ENCODE results near the gene TNFRSF18.
"Not testable (repeated sequence)": the region's sequence is repeated elsewhere in the genome, so short reads cannot be mapped to it uniquely, and the experiment has no call there.

Gene TNFRSF18

DNA sequence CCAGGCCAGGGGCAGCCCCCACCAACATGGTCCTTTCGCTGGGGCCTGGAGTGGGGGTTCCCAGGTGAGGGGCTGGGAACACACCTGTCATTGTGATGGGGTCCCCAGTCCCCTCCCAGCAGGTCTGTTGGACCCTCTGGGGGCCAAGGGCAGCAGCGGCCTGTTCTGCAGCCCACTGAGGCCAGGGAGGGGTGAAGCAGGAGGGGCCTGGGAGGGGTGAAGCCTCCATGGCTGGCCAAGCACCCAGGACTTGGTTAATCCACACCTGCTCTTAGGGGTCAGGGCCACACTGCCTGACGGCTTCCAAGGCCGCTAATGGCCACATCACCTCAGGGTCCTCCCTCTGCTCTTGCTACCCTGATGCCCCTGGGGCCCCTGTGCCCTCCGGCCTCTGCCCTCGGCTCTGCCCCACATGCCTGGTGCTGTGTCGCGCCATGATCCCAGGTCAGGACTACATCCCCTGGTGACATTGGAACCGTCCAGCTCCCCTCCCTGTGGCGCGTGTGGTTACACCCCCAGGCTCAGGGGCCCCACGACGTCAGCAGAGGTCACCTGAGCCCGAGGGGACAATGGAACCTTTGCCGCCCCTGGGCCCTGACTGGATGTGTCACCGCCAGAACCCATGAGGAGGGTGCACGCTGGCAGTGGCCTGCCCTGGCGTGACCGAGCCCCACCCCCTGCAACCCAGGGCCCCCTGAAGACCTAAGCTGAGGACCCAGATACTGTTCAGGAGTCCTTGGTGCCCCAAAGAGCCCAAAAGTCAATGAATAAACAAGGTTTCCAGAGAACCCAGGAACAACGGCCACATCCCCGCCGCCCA lies 7.0 kb downstream of the TNFRSF18 start:
- no peak for DNase-seq

DNA sequence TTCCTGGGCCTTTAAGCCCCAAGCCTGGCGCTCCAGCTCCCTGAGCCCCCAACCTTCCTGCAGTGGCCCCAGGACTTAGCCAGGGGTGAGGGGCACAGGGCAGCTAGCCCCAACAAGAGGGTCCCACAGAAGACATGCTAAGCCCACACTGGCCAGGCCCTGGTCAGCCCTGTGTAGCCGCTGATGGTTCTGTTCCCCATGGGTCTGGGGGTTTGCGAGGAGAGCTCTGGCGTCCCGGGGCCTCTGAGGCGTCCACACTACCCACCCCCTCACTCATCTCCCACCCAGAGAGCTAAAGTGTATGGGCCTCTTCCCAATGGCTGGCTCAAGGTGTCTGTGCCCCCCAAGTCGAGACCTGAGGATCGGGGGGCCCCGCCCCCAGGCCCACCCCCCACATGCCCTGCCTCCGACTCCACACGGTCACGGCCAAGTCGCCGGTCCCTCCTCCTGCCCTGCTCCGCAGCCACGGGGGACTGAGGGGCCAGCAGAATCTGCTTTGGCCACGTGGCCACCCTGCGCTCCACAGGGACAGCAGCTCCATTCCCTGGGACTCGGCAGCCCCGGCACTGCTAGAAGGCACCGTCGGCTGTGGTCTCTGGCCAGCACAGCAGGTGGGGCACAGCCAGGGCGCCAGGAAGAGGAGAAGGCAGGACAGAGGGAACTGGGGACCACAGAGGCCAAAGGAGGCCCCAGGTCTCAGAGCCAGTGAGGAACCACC lies 7.8 kb downstream of the TNFRSF18 start:
- no peak for DNase-seq

DNA sequence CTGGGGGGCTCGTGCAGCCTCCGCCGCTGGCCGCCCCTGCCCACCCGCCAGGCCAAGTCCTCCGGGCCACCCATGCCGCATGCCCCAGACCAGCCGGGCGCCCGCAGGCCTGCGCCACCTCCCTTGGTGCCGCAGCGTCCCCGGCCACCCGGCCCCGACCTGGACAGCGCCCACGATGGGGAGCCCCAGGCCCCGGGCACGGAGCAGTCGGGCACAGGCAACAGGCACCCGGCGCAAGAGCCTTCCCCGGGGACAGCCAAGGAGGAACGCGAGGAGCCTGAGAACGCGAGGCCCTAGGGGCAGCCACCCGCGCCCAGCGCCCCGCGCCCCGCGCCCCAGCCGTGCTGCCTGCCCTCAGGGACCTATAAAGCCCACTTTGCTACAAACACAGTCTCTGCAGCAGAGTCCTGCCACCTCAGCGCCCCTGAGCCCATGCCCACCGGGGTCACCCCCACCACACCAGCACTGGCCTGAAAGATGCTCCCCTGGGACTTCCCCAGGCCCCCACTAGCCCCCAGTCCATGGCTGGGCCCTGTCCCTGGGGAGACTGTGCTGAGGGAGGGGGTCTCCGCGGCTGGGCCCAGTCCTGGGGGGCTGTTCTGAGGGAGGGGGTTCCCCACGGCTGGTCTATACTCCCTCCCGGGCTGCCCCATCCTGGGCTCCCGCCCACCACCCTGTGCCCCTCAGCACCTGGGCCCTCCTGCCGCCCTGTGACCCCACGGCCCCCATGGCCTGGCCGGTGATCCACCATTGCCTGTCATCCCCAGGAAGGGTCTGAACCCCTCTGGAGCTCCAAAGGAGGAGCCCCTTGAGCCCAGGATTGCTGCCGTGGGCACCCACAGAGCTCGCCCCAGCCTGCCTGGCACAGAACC lies 8.6 kb downstream of the TNFRSF18 start:
- DNase-seq: no peak

DNA sequence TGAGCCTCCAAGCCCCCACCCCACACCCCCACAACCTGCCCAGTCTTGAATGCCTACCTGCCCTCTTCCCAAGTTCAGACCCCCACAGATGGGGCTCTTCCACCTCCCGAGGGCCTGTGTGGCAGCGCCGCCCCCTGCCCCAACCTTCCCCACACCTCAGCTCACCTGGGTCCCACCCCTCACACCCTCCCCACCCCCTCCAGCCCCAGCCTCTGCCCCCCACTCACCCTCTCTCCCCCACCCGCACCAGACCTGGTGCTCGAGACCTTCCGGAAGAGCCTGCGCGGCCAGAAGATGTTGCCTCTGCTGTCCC lies 9.2 kb downstream of the TNFRSF18 start:
- no peak for DNase-seq

DNA sequence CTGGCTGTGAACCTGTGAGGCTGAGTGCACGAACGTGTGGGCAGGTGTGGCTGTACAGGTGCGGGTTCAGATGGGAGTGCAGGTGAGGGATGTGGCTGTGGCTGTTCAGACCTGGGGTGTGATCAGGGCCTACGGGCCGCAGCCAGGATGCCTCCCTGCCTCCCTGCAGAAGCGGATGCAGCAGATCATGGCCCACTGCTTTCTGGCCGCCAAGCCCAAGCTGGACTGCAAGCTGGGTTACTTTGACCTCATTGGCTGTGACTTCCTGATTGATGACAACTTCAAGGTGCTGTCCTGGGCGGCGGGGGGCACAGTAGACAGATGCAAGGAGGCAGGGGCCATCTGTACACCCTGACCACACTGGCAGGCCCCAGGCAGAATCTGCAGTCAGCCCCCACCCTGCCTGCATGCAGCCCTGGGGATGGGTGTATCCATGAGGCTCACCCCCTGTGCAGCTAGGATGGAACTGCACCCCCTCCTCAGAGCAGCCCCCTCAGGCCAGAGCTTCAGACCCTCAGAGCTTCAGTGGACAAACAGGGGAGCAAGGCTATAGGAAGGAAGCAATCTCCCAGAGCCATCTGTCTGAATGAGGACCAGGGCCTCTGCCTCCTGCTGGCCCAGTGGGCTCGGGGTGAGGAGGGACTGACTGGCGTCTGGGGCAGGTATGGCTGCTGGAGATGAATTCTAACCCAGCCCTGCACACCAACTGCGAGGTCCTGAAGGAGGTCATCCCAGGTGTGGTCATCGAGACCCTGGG lies 9.8 kb downstream of the TNFRSF18 start:
- no peak for DNase-seq

DNA sequence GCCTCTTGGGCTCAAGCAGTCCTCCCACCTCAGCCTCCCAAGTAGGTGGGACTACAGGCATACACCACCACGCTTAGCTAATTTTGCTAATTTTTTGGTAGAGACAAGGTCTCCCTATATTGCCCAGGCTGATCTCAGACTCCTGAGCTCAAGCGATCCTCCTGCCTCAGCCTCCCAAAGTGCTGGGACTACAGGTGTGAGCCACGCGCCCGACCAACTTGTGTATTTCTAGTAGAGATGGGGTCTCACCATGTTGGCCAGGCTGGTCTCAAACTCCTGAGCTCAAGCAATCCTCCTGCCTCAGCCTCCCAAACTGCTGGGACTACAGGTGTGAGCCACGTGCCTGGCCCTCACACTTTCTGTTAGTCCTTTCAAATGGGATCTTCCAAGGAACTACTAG lies 10.7 kb downstream of the TNFRSF18 start:
- not testable (repeated sequence) for DNase-seq

DNA sequence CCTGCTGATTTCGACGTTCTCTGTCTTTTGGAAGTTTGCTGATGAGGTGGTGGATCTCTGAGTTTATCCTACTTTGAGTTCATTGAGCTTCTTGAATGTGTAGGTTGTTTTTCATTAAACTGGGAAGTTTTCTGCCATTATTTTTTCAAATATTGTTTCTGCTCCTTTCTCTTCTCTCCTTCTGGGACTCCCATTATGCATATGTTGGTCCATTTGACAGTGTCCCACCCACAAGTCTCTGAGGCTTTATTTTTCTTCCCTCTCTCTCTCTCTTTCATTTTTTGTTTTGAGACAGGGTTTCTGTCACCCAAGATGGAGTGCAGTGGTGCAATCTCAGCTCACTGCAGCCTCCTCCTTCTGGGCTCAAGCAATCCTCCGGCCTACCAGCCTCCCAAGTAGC lies 11.7 kb downstream of the TNFRSF18 start:
- no peak for DNase-seq

DNA sequence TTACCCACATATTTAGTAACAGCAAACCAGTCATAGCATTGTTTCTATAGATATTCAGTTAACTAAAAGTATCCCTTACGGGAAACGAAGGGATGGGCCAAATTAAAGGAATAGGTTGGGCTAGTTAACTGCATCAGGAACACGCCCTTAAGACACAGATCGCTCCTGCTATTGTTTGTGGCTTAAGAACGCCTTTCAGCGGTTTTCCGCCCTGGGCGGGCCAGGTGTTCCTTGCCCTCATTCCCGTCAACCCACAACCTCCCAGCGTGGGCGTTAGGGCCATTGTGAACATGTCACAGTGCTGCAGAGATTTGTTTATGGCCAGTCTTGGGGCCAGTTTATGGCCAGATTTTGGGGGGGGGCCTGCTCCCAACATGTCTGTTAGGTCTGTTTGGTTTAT lies 14.7 kb downstream of the TNFRSF18 start:
- DNase-seq: no peak

DNA sequence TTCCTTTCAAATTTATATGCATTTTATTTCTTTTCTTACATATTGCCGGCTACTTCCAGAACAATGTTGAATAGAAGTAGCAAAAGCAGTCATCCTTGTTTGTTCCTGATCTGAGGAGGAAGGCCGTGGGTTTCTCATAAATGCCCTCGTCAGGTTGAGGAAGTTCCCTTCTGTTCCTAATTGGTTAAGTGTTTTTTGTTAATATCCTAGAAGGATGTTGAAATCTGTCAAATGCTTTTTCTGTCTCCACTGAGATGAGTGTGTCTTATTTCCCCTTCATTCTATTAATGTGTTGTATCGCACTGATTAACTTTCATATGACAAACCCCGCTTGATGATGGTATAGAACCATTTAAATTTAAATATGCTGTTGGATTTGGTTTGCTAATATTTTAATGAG lies 17.3 kb downstream of the TNFRSF18 start:
- DNase-seq: no peak

DNA sequence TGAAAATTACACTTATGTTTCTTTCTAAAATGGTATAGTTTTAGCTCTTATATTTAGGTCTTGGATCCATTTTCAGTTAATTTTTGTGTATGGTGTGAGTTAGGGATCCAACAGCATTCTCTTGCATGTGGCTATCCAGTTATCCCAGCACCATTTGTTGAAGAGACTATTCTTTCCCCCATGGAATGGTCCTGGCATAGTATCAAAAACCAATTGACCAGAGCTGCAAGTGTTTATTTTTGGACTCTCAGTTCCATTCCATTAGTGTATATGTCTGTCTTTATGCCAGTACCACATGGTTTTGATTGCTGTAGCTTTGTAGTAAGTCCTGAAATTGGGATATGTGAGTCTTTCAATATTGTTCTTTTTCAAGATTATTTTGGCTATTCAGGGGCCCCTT lies 18.5 kb downstream of the TNFRSF18 start:
- no peak for DNase-seq

DNA sequence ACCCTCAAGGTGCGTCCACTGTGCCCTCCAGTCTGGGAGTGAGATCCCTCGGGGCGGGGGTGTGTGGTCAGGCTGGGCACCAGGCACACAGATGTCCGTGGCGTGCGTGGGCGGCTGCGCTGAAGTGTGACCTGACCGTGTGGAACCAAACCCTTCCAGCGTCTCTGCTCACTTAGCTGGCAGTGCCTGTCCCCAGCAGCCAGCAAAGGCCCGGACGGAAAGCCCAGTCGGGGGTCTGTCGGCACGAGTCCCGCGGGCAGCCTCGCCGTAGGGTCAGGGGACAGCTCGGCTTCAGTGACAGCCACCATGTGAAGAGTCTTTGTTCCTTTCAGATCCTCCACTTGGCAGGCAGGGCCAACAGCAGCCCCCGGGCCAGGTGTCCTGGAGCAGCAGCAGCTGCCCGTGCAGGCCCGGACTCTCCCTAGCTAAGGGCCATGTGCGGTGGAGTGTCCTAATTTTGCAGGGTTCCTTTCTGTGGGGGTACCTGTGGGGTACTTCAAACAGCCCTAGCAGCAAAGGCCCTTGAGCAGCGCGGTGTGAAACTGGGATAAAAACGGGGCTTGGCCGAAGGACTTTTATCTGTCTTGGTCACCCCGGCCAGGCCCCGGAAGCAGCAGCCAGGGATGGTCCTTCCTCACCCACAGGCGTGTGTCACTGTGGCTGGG lies 21.2 kb downstream of the TNFRSF18 start:
- peak in 33 of 58 donors; percentile 5 to 74 (median 41) for DNase-seq

DNA sequence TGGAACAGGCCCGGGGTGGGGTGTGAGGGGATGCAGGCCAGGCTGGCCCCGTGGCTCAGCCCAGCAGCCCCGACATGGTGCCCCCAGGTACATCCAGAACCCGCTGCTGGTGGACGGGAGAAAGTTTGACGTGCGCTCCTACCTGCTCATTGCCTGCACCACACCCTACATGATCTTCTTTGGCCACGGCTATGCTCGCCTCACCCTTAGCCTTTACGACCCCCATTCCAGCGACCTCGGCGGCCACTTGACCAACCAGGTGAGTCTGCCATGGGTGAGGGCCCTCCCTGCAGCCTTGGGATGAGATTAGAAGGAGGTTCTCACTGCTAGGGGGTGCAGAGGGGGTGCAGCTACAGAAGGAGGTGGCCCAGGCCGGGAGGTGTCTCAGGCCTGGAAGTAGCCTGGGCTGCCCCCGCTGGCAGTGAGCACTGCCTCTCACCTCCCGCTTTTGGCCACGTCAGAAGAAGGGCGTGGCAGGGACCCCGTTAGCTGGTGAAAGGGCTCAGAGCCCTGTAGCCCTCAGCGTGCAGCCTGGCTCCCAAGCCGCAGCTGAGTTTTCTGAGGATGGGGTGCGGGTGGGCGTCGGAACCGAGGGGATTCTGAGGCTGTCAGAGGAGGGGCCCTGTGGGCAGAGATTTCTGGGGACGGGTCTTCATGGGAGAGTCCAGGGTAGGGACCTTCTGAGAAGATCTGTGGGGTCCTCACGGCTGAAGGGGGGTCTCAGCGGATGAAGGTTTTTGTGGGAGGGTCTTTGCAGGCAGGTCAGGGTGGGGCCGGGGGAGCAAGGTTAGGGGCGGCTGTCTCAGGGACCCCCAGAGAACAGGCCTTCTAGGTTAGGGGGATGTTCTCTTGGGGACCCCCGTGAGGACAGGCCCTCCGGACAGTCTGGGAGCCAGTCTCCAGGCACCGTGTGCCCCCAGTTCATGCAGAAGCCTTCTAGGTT lies 22.3 kb downstream of the TNFRSF18 start:
- DNase-seq: no peak

DNA sequence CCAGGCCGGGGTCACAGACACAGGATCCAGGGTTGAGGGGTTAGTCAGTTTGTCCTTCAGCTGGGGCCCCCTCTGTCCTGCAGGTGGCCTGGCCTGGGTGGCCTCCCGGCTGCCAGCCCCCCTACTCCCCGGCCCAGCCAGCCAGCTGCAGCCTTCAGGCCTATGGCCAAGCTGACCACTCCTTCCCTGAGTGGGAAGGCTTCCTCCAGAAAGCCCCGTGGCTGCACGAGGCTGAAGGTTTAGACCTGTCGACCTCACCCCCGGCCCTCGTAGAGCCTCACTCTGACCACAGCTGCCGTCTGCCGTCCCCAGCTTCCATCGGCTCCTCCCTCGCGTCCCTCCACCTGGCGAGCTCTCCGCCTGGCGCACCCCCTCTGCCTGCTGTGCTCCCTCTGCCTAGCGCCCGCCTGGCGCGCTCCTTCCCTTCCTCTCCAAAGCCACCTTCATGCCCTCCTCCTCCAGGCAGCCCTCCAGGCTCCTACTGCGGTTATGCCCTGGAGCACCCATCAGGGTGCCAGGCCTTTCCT lies 23.1 kb downstream of the TNFRSF18 start:
- no peak for DNase-seq

DNA sequence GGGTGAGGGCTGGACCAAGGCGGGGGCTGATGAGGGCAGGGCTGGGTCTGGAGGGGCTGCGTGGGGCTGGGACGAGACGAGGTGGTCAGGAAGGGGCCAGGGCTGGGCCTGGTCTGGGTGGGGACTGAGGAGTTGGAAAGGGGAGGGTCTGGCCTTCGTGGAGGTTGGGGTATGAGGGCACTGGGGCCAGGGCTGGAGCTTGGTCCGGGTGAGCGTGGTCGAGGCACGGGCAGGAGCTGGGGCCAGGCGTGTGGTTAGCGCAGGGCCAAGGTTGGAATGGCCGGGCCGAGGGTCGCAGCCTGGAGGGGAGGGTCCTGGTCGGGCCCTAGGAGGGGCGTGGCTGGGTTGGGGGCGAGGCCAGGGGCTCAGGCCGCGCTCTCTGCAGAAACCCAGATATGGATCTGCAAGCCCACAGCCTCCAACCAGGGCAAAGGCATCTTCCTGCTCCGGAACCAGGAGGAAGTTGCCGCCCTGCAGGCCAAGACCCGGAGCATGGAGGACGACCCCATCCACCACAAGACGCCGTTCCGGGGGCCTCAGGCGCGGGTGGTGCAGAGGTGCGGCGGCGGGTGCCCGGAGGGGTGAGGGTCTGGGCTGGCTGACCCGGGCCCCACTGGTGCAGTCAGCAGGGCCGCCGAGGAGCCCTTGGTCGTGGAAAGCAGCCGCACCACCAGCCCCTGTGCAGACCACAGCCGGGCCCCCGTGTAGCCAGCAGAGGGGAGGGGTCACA lies 23.7 kb downstream of the TNFRSF18 start:
- DNase-seq: no peak

DNA sequence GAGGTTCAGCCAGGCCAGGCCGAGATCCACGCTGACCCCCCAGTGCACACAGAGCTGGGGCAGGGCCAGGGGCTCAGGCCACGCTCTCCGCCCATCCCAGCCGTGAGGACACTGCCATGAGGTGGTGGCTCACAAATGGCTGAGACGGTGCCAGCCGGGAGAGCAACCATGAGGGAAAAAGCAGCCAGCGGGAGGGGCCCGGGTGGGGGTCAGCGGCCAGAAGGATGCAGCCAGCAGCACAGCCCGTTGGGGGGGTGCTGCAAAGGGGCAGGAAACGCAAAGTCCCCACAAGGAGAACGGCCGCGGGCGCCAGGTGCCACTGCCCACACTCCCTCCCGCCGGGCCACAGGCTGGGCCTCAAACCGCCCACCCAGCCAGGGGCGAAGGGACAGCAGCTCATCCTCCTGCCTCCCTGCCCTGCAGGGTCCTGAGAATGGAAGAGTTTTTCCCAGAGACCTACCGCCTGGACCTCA lies 24.4 kb downstream of the TNFRSF18 start:
- DNase-seq: no peak

DNA sequence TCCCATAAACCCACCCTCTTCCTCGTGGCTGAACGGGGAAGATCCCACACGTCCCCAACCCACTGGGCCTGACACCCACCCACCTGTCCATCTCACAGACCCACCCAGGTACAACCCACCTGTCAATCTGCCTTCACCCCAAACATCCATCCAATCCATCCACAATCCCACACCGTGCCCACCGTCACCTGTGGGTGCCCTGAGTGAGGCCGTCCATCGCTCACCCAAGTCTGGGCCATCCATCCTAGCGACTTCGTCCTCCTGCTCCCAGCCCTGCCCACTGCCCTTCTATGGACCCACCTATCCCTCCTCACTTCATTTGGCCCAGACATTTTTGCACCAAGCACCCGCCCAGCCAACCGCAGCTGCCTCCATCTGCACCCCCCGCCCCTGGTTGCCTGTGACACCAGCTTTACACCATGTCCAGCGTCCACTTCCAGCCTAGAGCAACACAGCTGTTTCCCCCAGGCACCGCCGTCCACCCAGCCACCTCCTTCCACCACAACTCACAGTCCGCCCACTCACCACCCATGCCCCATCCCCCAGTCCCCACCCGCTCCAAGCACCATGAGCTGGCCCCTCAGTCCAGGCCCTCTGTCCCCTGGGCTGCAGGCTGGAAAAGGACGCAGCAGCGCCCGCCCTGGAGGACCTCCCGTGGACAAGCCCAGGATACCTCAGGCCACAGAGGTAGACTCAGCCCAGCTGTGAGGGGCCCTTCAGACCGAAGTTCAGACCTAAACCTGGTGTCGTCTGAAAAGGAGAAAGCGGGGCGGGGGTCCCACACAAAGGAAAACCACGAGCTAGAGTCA lies 25.1 kb downstream of the TNFRSF18 start:
- DNase-seq: no peak

All from anterior cingulate cortex (tissue), 58 donors.